HK-2 (cell line): Measurements from ENCODE around the gene MTAP.
A peak's percentile ranks its signal among the peaks of the same experiment; 100 is the strongest.

Source experiments
- DNase-seq: peaks from one replicate; pipeline ENCODE4 v3.0.0-alpha.2; 2018; ENCODE audit not compliant: unreplicated experiment

Gene MTAP

DNA sequence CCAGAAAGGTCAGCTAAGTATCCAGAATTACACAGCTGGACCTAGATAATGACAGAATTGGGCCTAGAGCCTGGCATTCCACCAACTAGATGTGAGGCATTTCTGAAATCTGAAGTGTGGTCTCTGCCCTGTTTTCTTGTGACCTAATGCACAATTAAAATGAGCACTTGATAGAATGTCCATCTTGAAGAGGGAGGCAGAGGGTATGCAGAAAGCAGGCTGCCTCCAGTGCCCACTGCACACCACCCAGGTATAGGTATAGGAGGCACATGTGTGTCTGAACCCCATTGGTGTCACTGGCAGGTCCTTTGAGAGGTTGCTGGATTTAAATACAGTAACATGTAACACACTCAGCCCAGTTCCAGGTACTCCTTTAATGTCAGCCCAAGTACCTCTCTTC, 2.4 kb downstream of the MTAP start:
- DNase-seq = no peak

- no peak for DNase-seq
Measured at GRCh38 chr9:21806644-21807043, 4.2 kb downstream of the MTAP start.

GRCh38 chr9:21810388-21810787, 8.0 kb downstream of the MTAP start:
- DNase-seq = no peak

GRCh38 chr9:21810881-21811280, 8.4 kb downstream of the MTAP start:
- no peak for DNase-seq

GRCh38 chr9:21811914-21812313, 9.5 kb downstream of the MTAP start:
- DNase-seq = no peak

- peak; percentile 42 for DNase-seq
Measured at GRCh38 chr9:21812415-21812814, 10.0 kb downstream of the MTAP start.

GRCh38 chr9:21812946-21813568, 10.6 kb downstream of the MTAP start:
- DNase-seq = peak; percentile 77

DNA sequence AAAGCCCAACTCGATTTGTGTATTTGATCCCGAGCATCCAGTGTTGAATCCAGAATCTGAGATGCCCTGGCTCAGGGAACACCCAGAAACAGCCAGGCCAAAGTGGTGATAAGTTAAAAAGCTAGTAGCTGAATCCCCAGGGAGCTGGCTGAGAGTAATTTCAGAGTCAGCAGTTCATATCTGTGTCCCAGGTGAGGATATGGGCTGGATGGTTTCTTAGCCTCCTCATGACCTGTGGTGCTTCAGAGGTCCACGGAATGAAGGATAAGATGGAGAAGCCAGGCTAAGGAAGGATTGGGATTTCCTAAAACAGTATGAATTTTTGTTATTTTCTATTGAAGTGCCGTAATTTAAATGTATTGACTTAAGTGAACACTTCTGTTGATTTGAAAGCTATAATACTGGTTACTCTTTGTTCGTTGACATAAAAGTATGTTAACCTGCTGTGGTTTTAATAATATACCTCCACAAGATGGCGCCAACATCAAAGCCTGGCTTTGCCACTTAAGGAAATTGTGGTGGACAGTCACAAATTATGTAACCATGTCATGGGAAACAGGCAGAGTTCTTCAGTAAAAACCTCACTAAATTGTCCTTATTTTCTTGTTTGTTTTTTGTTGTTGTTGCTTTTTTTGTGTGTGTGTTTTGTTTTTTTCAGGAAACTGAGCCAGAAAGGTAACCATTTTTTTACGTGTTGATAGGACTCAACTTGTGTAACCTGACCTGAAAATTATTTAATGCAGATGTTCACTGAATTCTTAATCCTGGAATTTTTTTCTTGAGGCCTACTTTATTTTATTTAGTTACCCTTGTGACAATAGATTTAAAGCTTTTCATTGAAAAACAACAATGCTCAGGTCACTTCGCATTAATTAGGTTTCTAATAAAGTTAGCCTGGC, 11.4 kb downstream of the MTAP start:
- no peak for DNase-seq

GRCh38 chr9:21815643-21816042, 13.2 kb downstream of the MTAP start:
- no peak for DNase-seq

- DNase-seq = no peak
Measured at GRCh38 chr9:21817176-21817575, 14.7 kb downstream of the MTAP start.

GRCh38 chr9:21825637-21826036, 23.2 kb downstream of the MTAP start:
- DNase-seq = no peak

- DNase-seq = no peak
Measured at GRCh38 chr9:21828853-21829410, 26.5 kb downstream of the MTAP start.

DNA sequence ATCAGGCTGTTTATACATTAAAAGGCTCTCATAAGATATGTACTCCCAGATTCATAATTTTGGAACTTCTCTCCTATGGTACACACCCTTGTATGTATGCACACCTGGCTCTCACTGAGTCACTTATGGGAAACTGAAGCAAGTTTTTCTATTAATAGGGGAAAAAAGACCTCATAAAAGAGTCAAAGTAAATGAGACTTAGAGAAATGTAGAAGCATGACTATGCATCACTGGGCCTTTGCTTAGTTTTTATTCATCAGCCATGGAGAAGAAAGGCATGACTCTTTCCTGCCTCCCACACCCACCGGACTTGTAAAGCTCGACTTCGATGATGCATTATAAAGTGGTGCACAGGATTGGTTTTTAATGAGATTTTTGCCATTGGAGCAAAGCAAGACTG, 28.2 kb downstream of the MTAP start:
- DNase-seq = no peak

GRCh38 chr9:21831841-21832509, 29.5 kb downstream of the MTAP start:
- peak; percentile 32 for DNase-seq

GRCh38 chr9:21833090-21833801, 30.8 kb downstream of the MTAP start:
- DNase-seq = no peak

DNA sequence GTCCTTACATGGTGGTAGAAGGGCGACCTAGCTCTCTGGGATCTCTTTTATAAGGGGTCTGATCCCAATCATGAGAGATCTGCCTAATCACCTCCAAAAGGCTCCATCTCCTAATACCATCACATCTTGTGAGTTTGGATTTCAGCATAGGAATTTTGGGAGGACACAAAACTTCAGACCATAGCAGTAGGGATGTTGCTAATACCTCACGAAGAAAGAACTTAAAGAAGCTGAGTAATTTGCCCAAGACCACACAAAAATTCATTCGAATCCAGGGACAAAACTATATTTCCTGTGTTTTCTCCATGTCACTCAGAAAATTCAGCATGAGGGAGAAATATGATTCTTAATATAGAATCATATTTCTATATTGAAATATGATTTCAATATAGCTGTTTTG, 32.7 kb downstream of the MTAP start:
- no peak for DNase-seq

DNA sequence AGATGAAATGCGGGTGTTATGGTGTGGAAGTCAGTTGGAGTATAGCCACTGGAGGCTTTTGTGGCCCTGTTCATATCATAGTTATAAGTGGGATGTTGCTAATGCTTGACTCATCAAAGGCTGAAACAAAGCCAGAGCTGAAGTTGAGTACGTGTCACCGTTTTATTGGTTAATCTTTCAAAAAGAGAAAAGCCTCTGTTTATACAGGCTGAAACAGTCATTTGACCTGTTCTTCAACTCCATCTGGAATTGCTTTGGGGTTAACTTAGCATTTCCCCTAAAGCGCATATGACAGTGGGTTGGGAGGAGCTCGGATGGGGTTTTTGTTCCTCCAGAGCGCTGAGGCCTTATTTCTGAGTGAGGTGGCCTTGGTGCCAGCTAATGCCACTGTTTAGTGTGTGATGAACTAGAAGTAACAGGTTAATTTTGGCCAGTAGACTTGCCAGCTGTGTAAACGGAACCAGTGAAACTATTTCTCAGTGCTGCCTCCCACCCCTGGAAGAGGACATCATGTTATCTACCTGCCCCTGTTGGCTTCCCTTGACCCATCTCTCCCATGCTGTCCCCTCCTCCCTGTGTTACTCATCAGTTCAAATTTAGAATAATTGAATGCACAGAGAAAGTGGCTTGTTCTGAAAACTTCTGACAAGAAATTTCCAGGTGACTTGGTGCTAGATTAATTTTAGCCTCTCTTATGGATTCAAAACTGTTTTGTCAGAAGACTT, 34.2 kb downstream of the MTAP start:
- peak; percentile 48 for DNase-seq

DNA sequence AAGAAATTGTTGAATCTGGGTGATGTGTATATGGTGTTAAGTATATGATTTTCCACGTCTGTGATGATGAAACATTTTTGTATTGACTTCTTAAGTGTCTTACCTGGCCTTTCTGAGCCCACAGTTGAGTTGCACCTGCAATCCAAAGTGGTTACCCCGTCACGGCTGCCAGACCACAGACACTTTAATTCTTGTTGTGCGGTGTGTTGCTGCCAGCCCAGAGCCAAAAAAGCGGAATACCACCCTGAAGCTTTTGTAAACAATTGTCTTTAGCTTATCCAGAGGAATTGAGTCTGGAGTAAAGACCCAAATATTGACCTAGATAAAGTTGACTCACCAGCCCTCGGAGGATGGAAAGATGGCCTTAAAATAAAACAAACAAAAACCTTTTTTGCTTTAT, 35.1 kb downstream of the MTAP start:
- DNase-seq = no peak

- DNase-seq = no peak
Measured at GRCh38 chr9:21840647-21841046, 38.2 kb downstream of the MTAP start.

- no peak for DNase-seq
Measured at GRCh38 chr9:21841133-21841532, 38.7 kb downstream of the MTAP start.

- no peak for DNase-seq
Measured at GRCh38 chr9:21848615-21849014, 46.2 kb downstream of the MTAP start.
